Progenitor cell of endocrine pancreas (in vitro differentiated cells): ENCODE data around the gene RAB3GAP2. TPM values are rescaled to one million over a fixed set of nuclear protein-coding genes. Genes with fewer than 3 reads are reported as not detected.

Source experiments
- DNase-seq: peaks from one replicate; pipeline ENCODE4 v3.0.0; 2021; ENCODE audit warnings: low spot score; ENCODE audit not compliant: unreplicated experiment
- H3K27ac Mint-ChIP-seq: 2 replicates; pipeline ENCODE4 v1.8.0; 2021; ENCODE audit warnings: mild to moderate bottlenecking, moderate library complexity, mixed read lengths
- H3K27me3 Mint-ChIP-seq: 2 replicates; pipeline ENCODE4 v1.8.0; 2021; ENCODE audit warnings: mixed read lengths
- H3K36me3 Mint-ChIP-seq: 2 replicates; pipeline ENCODE4 v1.8.0; 2022; ENCODE audit warnings: mixed read lengths; ENCODE audit not compliant: insufficient read depth
- H3K4me1 Mint-ChIP-seq: 2 replicates; pipeline ENCODE4 v1.8.0; 2021; ENCODE audit warnings: low read depth, mixed read lengths
- H3K4me3 Mint-ChIP-seq: 2 replicates; pipeline ENCODE4 v1.8.0; 2021; ENCODE audit warnings: low read depth, mild to moderate bottlenecking, moderate library complexity, mixed read lengths
- H3K9me3 Mint-ChIP-seq: 2 replicates; pipeline ENCODE4 v1.8.0; 2021; ENCODE audit warnings: low read depth, mixed read lengths
- long read RNA-seq: library from polyadenylated mRNA; unstranded; transcript quantifications from one replicate; pipeline ENCODE4 v2.0.0, GENCODE V29; 2020
- total RNA-seq: library from RNA; stranded (reverse); gene quantifications from 2 replicates; pipeline ENCODE4 v1.2.1, GENCODE V29; 2021
- TF ChIP-seq, protein P1 (sequence below): fragments of 200-600 bp; sonication (generic); IDR thresholded peaks from one replicate; pipeline ENCODE4 v1.5.0; 2021; ENCODE audit warnings: antibody characterized with exemption, mild to moderate bottlenecking; ENCODE audit not compliant: unreplicated experiment

RAB3GAP2 gene, protein sequence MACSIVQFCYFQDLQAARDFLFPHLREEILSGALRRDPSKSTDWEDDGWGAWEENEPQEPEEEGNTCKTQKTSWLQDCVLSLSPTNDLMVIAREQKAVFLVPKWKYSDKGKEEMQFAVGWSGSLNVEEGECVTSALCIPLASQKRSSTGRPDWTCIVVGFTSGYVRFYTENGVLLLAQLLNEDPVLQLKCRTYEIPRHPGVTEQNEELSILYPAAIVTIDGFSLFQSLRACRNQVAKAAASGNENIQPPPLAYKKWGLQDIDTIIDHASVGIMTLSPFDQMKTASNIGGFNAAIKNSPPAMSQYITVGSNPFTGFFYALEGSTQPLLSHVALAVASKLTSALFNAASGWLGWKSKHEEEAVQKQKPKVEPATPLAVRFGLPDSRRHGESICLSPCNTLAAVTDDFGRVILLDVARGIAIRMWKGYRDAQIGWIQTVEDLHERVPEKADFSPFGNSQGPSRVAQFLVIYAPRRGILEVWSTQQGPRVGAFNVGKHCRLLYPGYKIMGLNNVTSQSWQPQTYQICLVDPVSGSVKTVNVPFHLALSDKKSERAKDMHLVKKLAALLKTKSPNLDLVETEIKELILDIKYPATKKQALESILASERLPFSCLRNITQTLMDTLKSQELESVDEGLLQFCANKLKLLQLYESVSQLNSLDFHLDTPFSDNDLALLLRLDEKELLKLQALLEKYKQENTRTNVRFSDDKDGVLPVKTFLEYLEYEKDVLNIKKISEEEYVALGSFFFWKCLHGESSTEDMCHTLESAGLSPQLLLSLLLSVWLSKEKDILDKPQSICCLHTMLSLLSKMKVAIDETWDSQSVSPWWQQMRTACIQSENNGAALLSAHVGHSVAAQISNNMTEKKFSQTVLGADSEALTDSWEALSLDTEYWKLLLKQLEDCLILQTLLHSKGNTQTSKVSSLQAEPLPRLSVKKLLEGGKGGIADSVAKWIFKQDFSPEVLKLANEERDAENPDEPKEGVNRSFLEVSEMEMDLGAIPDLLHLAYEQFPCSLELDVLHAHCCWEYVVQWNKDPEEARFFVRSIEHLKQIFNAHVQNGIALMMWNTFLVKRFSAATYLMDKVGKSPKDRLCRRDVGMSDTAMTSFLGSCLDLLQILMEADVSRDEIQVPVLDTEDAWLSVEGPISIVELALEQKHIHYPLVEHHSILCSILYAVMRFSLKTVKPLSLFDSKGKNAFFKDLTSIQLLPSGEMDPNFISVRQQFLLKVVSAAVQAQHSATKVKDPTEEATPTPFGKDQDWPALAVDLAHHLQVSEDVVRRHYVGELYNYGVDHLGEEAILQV (N-terminal part only)
- 47.5 and 47.9 TPM in 2 replicates for total RNA-seq
- long read RNA-seq, partial matches to known transcripts: 11 of 30 reads
- long read RNA-seq, other reads (novel, unspliced or antisense): 19 of 30 reads

DNA sequence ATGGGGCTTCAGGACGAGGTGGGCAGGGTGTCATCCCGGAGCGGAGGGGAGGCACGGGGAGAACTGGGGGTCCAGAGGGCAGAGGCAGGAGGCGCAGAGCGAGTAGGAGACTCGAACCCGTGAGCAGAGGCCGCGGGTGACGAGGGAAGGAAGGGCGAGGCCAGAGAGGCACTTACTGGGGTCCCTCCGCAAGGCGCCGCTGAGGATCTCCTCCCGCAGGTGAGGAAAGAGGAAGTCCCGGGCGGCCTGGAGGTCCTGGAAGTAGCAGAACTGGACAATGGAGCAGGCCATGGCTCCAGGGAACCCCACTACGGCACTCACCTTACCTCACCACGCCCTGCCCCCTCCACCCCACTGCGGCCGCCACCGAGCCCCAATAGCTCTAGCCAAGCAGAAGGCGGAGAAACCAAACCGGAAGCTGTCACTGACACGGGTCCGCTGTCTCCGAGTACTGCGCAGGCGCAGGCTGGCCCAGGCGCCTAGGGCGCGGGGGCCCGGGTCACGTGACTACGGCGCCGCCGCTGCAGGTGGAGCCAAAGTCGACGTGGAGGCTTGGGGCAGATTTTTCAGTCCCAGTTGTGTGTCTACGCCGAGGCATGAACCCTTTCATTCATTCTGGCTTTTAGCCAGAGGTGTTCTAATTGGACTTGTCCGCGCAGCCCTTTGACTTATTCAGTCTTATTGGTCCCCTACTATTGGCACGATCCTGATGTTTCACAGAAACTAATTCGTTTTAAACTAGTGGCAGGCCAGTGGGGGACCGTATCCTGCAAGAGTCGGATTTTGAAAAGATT lies at the start of gene RAB3GAP2:
TSS of gene RAB3GAP2 (minus strand) at position 407 of the 794 bp plus-strand sequence. CDS start at position 291, 116 bp downstream.
- peak; percentile 94 for DNase-seq
- TF ChIP-seq, protein P1, sequence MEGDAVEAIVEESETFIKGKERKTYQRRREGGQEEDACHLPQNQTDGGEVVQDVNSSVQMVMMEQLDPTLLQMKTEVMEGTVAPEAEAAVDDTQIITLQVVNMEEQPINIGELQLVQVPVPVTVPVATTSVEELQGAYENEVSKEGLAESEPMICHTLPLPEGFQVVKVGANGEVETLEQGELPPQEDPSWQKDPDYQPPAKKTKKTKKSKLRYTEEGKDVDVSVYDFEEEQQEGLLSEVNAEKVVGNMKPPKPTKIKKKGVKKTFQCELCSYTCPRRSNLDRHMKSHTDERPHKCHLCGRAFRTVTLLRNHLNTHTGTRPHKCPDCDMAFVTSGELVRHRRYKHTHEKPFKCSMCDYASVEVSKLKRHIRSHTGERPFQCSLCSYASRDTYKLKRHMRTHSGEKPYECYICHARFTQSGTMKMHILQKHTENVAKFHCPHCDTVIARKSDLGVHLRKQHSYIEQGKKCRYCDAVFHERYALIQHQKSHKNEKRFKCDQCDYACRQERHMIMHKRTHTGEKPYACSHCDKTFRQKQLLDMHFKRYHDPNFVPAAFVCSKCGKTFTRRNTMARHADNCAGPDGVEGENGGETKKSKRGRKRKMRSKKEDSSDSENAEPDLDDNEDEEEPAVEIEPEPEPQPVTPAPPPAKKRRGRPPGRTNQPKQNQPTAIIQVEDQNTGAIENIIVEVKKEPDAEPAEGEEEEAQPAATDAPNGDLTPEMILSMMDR: no peak
- H3K27me3 Mint-ChIP-seq: peaks cover 10% of the 10 kb centered on the region
- H3K9me3 Mint-ChIP-seq: no peaks in the 10 kb centered on the region
- H3K36me3 Mint-ChIP-seq: peaks cover 5% of the 10 kb centered on the region
- H3K4me3 Mint-ChIP-seq: no peak within 1 kb of the TSS
- H3K4me1 Mint-ChIP-seq: no peaks in the 10 kb centered on the region
- no peak within 1 kb of the TSS for H3K27ac Mint-ChIP-seq

DNA sequence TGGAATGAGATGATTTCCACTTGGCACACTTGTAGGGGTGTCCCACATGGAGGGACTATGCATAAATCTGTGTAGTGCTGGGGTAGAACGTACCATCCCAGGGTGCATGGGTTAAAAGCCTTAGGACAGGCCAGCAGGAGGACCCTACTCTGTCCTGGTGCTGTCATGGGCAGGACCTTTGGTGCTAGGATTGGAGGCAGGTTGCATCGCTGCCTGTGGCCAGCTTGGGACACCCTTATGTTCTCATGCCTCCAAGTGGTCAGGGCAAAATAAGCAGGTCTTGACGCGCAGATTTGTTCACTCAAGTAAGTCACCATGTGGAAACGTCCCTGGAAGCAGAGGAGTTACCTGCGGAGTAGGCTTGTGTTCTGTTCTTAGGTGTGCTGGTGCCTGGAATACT lies 49.5 kb upstream of the RAB3GAP2 start:
- no peak for DNase-seq
- no peaks in the 10 kb centered on the region for H3K36me3 Mint-ChIP-seq
- H3K4me3 Mint-ChIP-seq: no peak overlapping the region
- H3K27ac Mint-ChIP-seq: no peak overlapping the region
- H3K4me1 Mint-ChIP-seq: no peaks in the 10 kb centered on the region
- TF ChIP-seq, protein P1: no peak
- H3K9me3 Mint-ChIP-seq: no peaks in the 10 kb centered on the region
- H3K27me3 Mint-ChIP-seq: peaks cover 7% of the 10 kb centered on the region

DNA sequence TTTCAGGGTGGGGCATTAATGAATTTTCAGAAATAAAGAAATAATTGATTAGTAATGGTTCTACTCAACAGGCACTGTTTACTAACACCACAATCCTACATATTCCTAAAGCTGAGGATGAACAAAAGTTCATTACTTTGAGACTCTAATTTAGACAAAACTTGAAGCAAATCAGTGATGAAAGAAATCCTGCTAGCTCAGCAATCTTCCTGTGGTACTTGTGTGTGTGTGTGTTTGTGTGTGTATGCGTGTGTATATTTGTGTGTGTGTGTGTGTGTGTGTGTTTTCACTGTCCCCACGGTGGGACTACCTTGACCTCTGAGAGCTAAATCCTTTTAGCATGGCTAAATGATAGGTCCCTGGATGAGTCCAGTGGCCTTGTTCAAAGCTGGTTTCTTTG lies 48.5 kb upstream of the RAB3GAP2 start:
- Mint-ChIP-seq H3K27ac (no peak overlapping the region), H3K27me3 (peaks cover 10% of the 10 kb centered on the region), H3K4me1 (no peaks in the 10 kb centered on the region), H3K4me3 (no peak overlapping the region), H3K9me3 (no peaks in the 10 kb centered on the region), H3K36me3 (no peaks in the 10 kb centered on the region)
- no peak for DNase-seq
- TF ChIP-seq, protein P1: no peak

DNA sequence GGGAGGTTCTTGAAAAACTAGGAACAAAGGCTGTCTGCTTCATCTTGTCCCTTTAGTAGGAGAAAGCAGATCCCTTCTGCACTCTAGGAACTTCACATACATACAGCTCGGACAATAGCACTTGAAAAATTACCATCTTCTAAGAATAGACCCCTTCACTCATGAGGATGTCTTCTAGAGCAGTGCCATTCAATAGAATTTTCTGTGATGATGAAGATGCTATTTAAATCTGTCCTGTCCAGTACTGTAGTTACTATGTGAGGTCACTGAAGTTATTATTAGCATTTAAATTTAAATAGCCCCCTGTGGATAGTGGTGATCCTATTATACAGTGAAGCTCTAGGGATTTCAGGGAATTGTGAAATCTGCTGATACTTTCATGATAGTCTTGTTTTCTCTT lies 46.4 kb upstream of the RAB3GAP2 start:
- DNase-seq: no peak
- Mint-ChIP-seq H3K36me3 (no peaks in the 10 kb centered on the region), H3K27me3 (peaks cover 15% of the 10 kb centered on the region), H3K9me3 (no peaks in the 10 kb centered on the region), H3K27ac (no peak overlapping the region), H3K4me1 (no peaks in the 10 kb centered on the region), H3K4me3 (no peak overlapping the region)
- TF ChIP-seq, protein P1: no peak
